AG04449 (cell line): Measurements from ENCODE around the gene ABI3.
A peak's percentile ranks its signal among the peaks of the same experiment; 100 is the strongest.
"Not testable (repeated sequence)": the region's sequence is repeated elsewhere in the genome, so short reads cannot be mapped to it uniquely, and the experiment has no call there.

ENCODE experiments used
- CTCF ChIA-PET: fragments of 350-600 bp; formaldehyde crosslinking; extraction: SDS; loops from one replicate; lab custom pipeline; 2021; ENCODE audit warnings: antibody characterized with exemption; lab: Yijun Ruan, JAX
- POLR2A ChIA-PET: fragments of 400-600, 350-600 bp; formaldehyde crosslinking; extraction: SDS; loops from one replicate; lab custom pipeline; 2020; ENCODE audit warnings: antibody characterized with exemption, inconsistent platforms; lab: Yijun Ruan, JAX
- DNase-seq: peaks from one replicate; pipeline ENCODE4 v3.0.0-alpha.2; 2010; ENCODE audit warnings: low read depth, low spot score
- H3K4me3 ChIP-seq: 2 replicates; pipeline ENCODE4 v1.5.1; 2011; ENCODE audit warnings: low read depth, mild to moderate bottlenecking, control low read depth, low read length
- CTCF ChIP-seq: IDR thresholded peaks from one replicate; pipeline ENCODE4 v1.5.1; 2011; ENCODE audit warnings: mild to moderate bottlenecking, moderate library complexity, low read length, control low read depth, inconsistent platforms; ENCODE audit not compliant: insufficient read depth; ENCODE audit errors: missing control alignments

The ABI3 gene

DNA sequence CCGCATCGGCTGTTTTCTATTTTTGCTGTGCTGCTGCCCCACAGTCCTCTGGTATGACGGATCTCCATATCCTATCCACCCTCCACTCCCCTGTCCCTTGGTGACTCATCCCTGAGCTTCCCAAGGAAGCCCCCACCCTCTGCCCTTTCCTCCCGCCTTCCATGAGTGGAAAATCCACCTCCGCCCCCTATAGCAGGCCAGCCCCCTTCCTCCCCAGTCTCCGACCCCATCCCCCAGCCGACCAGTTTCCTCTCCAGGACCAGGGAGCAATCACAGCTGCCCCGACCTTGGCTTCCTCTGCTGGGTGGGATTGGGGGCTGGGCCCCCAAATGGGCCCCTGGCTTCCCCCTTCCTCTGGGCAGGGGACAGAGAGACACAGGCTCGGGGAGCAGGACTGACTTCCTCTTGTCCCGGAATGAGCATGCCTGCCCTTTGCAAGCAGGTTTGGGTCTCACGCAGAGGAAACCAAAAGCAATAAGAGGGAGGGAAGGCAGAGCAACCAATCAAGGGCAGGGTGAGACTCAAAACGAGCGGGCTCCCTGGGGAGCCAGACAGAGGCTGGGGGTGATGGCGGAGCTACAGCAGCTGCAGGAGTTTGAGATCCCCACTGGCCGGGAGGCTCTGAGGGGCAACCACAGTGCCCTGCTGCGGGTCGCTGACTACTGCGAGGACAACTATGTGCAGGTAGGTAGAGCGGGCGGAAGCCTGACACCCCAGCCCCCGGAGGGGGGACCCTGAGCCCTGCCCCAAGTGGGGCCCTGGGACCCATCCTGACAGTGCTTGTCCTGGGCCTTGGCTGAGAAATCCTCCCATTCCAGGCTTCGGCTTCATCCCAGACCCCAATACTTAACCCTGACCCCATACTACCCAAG lies at the start of gene ABI3, which contains the start of gene GNGT2:
Gene ABI3, plus strand, starts transcription at position 550 of the 872 bp plus-strand sequence. Its CDS starts 18 bp downstream, at position 568.
Gene GNGT2, minus strand, starts transcription at position 417 of the 872 bp plus-strand sequence. CDS start 3,152 bp downstream, outside the sequence.
- peak within 1 kb of the TSS; percentile 29 for H3K4me3 ChIP-seq
- TF ChIP-seq CTCF: no peak
- no peak for DNase-seq
- ChIA-PET CTCF (interaction anchor here (0.9 to 7.7 kb wide), 2 partner anchors 16 to 30 kb away, joined by 5 to 73 read pairs; no protein-coding TSS in a partner anchor), POLR2A (no interaction called here)

- ChIA-PET POLR2A (no interaction called here), CTCF (interaction anchor here (1.7 kb wide), 1 partner anchor 18 kb away, joined by 5 read pairs; no protein-coding TSS in a partner anchor)
- no peak for DNase-seq
- H3K4me3 ChIP-seq: no peak overlapping the region
- no peak for TF ChIP-seq CTCF
Measured at GRCh38 chr17:49162866-49163265, 47.6 kb upstream of the ABI3 start.

DNA sequence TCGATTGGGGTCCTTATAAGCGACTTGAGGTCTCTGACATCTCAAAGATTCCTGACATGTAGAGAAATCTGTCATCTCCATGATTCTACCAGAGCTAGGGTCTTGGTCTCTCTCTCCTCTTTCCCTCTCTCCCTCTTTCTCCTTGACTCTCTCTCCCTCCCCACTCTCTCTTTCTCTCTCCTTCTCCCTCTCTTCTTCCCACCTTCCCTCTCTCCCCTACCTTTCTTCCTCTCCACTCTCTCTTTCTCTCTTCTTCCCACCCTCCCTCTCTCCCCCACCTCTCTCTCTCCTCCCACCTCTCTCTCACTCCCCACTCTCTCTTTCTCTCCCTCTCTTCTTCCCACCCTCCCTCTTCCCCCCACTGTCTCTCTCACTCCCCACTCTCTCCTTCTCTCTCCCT lies 45.4 kb upstream of the ABI3 start:
- ChIA-PET CTCF (no interaction called here), POLR2A (no interaction called here)
- no peak overlapping the region for H3K4me3 ChIP-seq
- no peak for DNase-seq
- TF ChIP-seq CTCF: no peak

DNA sequence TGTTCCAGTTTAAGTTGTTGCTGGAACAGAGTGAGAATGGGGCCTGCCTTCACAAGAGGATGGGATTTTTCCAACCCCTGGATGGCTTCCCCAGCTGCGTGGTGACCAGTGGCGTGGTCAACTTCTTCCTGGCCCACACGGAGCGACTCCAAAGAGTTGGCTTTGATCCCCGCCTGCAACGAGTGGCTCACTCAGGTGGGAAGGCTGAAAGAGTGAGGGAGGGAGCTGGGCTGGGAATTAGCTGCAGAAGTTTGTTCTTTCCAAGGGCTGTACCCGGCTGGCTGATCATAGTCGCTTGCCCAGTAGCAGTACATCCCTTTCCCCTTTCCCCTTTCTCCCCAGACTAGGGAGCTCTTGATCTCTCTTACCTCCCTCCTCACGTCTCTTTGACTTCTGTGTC lies 41.8 kb upstream of the ABI3 start:
- H3K4me3 ChIP-seq: no peak overlapping the region
- no peak for TF ChIP-seq CTCF
- ChIA-PET POLR2A (no interaction called here), CTCF (interaction anchor here (1.2 to 5.8 kb wide), 2 partner anchors 8 to 11 kb away, joined by 3 to 49 read pairs; no protein-coding TSS in a partner anchor)
- no peak for DNase-seq

- DNase-seq: no peak
- no peak overlapping the region for H3K4me3 ChIP-seq
- ChIA-PET CTCF (interaction anchor here (5.8 kb wide), 1 partner anchor 10 kb away, joined by 49 read pairs; no protein-coding TSS in a partner anchor), POLR2A (no interaction called here)
- no peak for TF ChIP-seq CTCF
Measured at GRCh38 chr17:49170216-49170615, 40.3 kb upstream of the ABI3 start.

DNA sequence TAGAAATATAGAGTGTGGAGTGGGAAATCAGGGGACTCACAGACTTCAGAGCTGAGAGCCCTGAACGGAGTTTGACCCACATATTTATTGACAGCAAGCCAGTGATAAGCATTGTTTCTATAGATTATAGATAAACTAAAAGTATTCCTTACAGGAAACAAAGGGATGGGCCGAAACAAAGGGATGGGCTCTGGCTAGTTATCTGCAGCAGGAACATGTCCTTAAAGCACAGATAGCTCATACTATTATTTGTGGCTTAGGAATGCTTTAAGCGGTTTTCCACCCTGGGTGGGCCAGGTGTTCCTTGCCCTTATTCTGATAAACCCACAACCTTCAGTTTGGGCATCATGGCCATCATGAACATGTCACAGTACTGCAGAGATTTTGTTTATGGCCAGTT lies 39.8 kb upstream of the ABI3 start:
- CTCF ChIA-PET: interaction anchor here (0.6 to 5.8 kb wide), 4 partner anchors 9 to 57 kb away, joined by 3 to 49 read pairs (median 4); no protein-coding TSS in a partner anchor
- POLR2A ChIA-PET, DNase-seq, H3K4me3 ChIP-seq: not testable (repeated sequence)

DNA sequence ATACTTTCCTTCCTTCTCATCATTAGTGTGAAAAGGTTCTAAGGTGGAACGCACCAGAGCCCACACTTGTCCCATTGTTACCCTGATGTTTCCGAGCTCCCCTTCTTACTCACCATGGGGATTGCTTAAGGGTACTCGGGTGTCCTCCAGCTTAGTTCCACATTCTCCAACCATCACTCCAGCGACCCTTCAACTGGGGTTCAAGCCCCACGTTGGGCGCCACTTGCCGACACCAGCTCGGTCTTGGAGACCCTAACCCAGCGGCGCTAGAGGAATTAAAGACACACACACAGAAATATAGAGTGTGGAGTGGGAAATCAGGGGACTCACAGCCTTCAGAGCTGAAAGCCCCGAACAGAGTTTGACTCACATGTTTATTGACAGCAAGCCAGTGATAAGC lies 34.5 kb upstream of the ABI3 start:
- CTCF ChIA-PET: interaction anchor here (0.9 kb wide), 1 partner anchor 52 kb away, joined by 5 read pairs; no protein-coding TSS in a partner anchor
- DNase-seq, POLR2A ChIA-PET, H3K4me3 ChIP-seq: not testable (repeated sequence)
